Erythroblast (primary cell): ENCODE results near the gene DRD4.

Experiments used
- DNase-seq, 2 experiments: peaks; one replicate each; lab custom pipeline; 2025; lab: John Stamatoyannopoulos, UW
- GATA1 ChIP-seq: IDR thresholded peaks from 2 replicates; pipeline ENCODE4 v1.6.1; 2011; ENCODE audit warnings: low read depth, mild to moderate bottlenecking, control low read depth, low read length, moderate library complexity
- POLR2A ChIP-seq: IDR thresholded peaks from 2 replicates; pipeline ENCODE4 v1.6.1; 2011; ENCODE audit warnings: mild to moderate bottlenecking, low read length

DRD4 gene

GRCh38 chr11:614021-614622 lies 22.9 kb upstream of the DRD4 start:
- TF ChIP-seq GATA1 = no peak
- no peak for DNase-seq

- peak in 1 of 2 experiments; percentile 49 for DNase-seq
- TF ChIP-seq GATA1 = no peak
- TF ChIP-seq POLR2A = no peak
These were observed 22.2 kb upstream of the DRD4 start for GRCh38 chr11:614623-615503.

- DNase-seq = peak; percentile 88 to 91
- peak; percentile 56 for TF ChIP-seq POLR2A
- no peak for TF ChIP-seq GATA1
These were observed 21.4 kb upstream of the DRD4 start, which contains the start of gene IRF7 for GRCh38 chr11:615504-616319. Gene IRF7 (minus strand): TSS chr11:615950. CDS start chr11:615364, 586 bp downstream.

- no peak for TF ChIP-seq POLR2A
- TF ChIP-seq GATA1 = no peak
- DNase-seq = no peak
These were observed 20.5 kb upstream of the DRD4 start for GRCh38 chr11:616320-617198.

- DNase-seq = no peak
- TF ChIP-seq POLR2A (no peak), GATA1 (no peak)
These were observed 19.7 kb upstream of the DRD4 start for GRCh38 chr11:617199-617911.

DNA sequence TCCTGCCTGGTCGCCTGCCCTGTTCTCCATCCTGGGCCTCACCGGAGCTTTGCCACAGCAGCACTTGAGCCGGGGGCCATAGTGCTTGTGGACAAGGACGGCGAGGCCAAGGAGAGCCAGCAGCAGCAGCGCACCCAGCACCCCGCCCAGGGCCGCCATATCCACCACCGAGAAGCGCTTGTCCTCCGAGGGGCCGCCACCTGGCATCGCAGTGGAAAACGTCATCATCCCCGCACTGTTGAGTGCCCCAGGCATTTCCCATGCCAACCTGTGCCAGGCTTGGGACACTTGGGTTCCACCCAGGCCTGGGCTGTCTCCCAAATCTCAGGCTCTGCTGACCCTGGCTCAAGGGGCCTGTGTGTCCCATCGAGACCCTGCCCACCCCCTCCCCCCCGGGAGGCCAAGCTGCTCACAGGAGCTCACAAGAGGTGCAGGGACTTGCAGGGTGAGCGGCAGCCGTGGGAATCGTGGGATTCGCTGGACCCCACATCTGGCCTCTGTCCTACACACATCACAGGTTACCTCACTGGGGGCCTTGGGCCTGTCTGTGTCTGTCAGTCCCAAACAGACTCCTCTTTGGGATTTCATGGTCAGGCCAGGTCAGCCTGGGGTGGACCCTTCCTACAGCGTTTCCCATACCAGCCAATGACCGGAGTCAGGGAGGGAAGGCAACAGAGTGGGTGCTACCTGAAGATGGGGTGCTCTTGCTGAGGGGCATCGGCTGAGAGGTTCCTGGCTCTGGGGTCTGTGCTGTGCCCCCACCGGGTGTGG lies 19.0 kb upstream of the DRD4 start:
- DNase-seq = no peak
- TF ChIP-seq GATA1 (no peak), POLR2A (no peak)

- no peak for TF ChIP-seq GATA1
- TF ChIP-seq POLR2A = no peak
- no peak for DNase-seq
These were observed 18.0 kb upstream of the DRD4 start for GRCh38 chr11:618856-619627.

- TF ChIP-seq POLR2A (no peak), GATA1 (no peak)
- no peak for DNase-seq
These were observed 17.4 kb upstream of the DRD4 start for GRCh38 chr11:619628-620050.

GRCh38 chr11:620201-620600 lies 16.9 kb upstream of the DRD4 start:
- TF ChIP-seq GATA1 (no peak), POLR2A (no peak)
- no peak for DNase-seq

DNA sequence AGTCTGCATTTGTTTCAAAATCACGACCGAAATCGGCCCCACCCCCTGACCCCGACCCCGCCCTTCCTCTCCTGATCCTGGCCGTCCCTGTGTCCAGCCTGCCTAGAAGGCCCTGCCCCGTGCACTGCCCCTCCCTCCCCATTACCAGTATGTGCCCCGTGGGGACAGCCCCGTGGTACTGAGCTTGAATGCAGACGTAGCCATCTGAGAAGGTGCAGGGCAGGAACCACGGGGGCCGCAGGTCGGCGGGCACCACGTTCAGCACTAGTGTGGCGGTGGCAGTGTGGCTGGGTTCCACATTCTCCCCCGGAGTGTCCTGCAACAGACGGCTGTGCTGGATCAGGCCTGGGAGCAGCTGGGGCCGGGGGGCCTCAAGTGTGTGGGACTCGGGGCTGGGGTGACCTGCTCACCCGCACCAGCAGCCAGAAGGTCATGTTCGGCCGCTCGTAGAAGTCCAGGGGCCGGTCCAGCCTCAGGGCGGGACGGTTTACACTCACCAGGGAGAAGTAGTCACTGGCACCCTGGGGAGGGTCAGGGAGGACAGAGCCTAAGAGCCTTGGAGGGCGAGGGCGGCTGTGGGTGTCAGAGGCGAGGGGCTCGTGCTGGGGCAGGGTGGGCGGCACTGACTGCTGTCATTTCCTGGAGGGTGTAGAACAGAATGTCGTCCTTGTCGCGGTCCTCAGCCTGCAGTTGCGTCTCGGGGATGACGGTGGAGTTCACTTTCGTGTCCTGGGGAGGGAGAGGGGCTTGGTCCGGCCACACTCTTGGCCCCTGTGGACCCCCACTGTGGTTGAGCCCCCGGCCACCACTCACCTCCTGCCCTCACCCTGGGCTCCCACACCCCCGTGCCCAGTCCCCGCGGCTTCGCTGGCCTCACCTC lies 15.9 kb upstream of the DRD4 start:
- no peak for TF ChIP-seq POLR2A
- no peak for TF ChIP-seq GATA1
- no peak for DNase-seq
